Hematopoietic multipotent progenitor cell treated with erythropoietin and hydrocortisone succinate and interleukin-3 and kit ligand, for 15 days (in vitro differentiated cells): Measurements from ENCODE around the gene ATAD1.
"Not testable (repeated sequence)": the region's sequence is repeated elsewhere in the genome, so short reads cannot be mapped to it uniquely, and the experiment has no call there.

Experiments
- DNase-seq: peaks from one replicate; pipeline ENCODE4 v3.0.0-alpha.2; 2015; ENCODE audit warnings: low spot score

Gene ATAD1

GRCh38 chr10:87801813-87802435 is 16.1 kb downstream of the ATAD1 start:
- DNase-seq, result not testable (repeated sequence)

- no peak for DNase-seq
Measured at GRCh38 chr10:87799860-87800259, 18.2 kb downstream of the ATAD1 start.

- no peak for DNase-seq
Measured at GRCh38 chr10:87798082-87798481, 19.9 kb downstream of the ATAD1 start.

- no peak for DNase-seq
Measured at GRCh38 chr10:87794285-87794684, 23.7 kb downstream of the ATAD1 start.

- DNase-seq, result no peak
Measured at GRCh38 chr10:87790185-87790584, 27.8 kb downstream of the ATAD1 start.

GRCh38 chr10:87786421-87786820 is 31.6 kb downstream of the ATAD1 start:
- DNase-seq, result no peak

- DNase-seq, result no peak
Measured at GRCh38 chr10:87782721-87783120, 35.3 kb downstream of the ATAD1 start.

GRCh38 chr10:87781545-87781944 is 36.5 kb downstream of the ATAD1 start:
- DNase-seq, result no peak

- no peak for DNase-seq
Measured at GRCh38 chr10:87776328-87776727, 41.7 kb downstream of the ATAD1 start.

- DNase-seq, result no peak
Measured at GRCh38 chr10:87775766-87776165, 42.3 kb downstream of the ATAD1 start.

- peak; percentile 62 for DNase-seq
Measured at GRCh38 chr10:87771871-87772500, 46.0 kb downstream of the ATAD1 start.

GRCh38 chr10:87767253-87767652 is 50.8 kb downstream of the ATAD1 start:
- DNase-seq, result no peak

GRCh38 chr10:87765666-87766376 is 52.2 kb downstream of the ATAD1 start:
- no peak for DNase-seq

- no peak for DNase-seq
Measured at GRCh38 chr10:87764072-87764934, 53.7 kb downstream of the ATAD1 start.

GRCh38 chr10:87763086-87763861 is 54.8 kb downstream of the ATAD1 start:
- no peak for DNase-seq

- DNase-seq, result no peak
Measured at GRCh38 chr10:87761892-87762291, 56.1 kb downstream of the ATAD1 start.

- DNase-seq, result no peak
Measured at GRCh38 chr10:87761153-87761552, 56.9 kb downstream of the ATAD1 start.

- no peak for DNase-seq
Measured at GRCh38 chr10:87760195-87760905, 57.7 kb downstream of the ATAD1 start.

GRCh38 chr10:87759551-87759950 is 58.5 kb downstream of the ATAD1 start:
- no peak for DNase-seq

- no peak for DNase-seq
Measured at GRCh38 chr10:87757685-87758084, 60.3 kb downstream of the ATAD1 start.
